Epithelial cell of proximal tubule (primary cell): Measurements from ENCODE around the gene ELP5. TPM values are rescaled to one million over a fixed set of nuclear protein-coding genes. Genes with fewer than 3 reads are reported as not detected.

Experiments used
- DNase-seq: peaks from one replicate; pipeline ENCODE4 v3.0.0-alpha.2; 2011; ENCODE audit warnings: low read depth
- H3K4me3 ChIP-seq: 2 replicates; pipeline ENCODE4 v1.5.1; 2011; ENCODE audit warnings: low read depth, mild to moderate bottlenecking, low read length
- total RNA-seq: library from RNA; depleted of rRNA; stranded (reverse); fragments of >200 nt; gene quantifications from 2 replicates; pipeline ENCODE4 v1.2.3, GENCODE V29; 2015
- TF ChIP-seq, protein P1 (sequence below): conservative IDR thresholded peaks from 2 replicates; pipeline ENCODE4 v1.5.1; 2012; ENCODE audit warnings: low read depth, mild to moderate bottlenecking, low read length

The ELP5 gene
- total RNA-seq, 1 donor from 2014 or later, result 37.0 TPM

GRCh38 chr17:7215652-7216180 lies 36.3 kb upstream of the ELP5 start:
- peak overlapping the region; percentile 65 for H3K4me3 ChIP-seq
- TF ChIP-seq, protein P1, sequence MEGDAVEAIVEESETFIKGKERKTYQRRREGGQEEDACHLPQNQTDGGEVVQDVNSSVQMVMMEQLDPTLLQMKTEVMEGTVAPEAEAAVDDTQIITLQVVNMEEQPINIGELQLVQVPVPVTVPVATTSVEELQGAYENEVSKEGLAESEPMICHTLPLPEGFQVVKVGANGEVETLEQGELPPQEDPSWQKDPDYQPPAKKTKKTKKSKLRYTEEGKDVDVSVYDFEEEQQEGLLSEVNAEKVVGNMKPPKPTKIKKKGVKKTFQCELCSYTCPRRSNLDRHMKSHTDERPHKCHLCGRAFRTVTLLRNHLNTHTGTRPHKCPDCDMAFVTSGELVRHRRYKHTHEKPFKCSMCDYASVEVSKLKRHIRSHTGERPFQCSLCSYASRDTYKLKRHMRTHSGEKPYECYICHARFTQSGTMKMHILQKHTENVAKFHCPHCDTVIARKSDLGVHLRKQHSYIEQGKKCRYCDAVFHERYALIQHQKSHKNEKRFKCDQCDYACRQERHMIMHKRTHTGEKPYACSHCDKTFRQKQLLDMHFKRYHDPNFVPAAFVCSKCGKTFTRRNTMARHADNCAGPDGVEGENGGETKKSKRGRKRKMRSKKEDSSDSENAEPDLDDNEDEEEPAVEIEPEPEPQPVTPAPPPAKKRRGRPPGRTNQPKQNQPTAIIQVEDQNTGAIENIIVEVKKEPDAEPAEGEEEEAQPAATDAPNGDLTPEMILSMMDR, result no peak
- DNase-seq, result no peak

DNA sequence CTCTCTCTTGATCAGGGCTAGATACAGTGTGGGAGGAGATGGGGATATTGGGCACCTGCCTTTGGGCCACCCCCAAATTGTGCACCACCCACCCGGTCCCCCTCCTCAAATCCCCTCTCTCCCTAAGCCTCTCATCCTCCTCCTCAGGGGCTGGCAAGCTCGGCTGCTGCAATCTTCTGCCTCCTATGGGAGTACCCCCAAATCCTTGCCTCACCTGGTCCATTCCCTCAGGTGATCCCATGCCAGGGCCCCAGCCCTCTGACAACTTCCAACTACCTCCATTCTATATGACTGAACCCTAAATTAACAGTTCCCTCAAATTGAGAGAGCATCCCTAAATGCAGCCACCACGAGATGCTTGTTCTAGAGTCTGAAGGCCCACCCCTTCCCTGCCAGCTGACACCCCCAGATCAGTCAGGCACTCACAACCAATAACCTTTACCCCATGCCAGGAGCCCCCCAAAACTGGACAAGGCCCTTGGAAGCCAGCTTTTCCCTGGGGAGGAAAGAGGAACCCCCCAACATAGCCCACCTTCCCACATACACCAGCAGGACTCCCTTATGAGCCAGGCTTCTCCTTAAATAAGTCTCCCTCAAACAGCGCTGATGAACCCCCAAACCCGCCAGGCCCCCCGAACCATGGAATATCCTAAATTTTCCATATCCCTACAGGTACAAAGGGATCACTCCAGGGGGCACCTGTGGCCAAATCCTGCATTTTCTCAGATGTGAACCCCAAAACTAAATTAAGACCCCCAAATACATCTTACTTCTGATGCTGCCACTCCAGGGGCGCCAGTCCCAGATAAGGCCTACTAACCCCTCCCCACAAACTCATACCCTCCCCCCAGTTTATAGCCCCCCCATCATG lies 35.5 kb upstream of the ELP5 start:
- H3K4me3 ChIP-seq, result peak overlapping the region; percentile 65
- DNase-seq, result no peak
- TF ChIP-seq, protein P1, result no peak

DNA sequence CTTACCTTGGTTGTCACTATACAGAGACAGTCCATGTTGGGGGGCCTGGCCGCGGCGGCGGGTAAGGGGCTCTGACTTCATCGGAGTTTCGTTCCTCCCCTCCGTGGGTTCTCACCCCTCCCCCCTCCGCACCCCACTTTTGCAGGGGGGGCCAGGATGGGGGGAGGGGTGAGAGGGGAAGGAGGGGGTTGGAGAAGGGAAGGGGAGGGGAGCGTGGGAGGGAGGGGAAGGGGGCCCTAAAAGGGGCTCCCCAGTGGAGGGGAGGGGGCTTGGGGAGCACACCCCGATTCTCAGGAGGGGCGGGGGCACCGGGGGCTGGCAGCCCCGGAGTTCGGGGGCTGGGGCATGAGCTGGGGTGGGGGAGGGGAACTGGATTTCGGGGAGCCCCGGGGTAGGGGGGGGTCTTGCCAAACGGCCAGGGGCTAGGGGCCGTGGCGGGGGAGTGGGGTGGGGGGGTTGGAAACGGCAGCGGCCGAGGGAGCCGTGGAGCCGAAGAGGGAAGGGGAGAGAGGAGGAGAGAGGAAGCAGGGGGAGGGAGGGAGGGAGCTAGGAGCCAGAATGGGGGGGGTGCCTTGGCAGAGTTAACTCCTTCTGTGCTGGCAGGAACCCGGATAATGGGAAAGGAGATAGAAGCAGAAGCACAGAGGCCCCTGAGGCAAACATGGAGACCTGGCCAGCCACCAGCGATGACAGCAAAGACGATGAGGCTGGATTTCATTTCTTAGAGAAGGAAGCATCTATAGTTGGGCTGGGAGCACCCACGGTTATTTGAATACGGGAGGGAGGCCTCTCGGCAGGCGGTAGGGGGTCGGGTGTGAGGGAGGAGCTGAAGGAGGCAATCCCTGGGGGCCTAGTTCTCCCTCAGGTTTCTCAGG lies 34.7 kb upstream of the ELP5 start:
- no peak for DNase-seq
- TF ChIP-seq, protein P1, result no peak
- peak overlapping the region; percentile 65 for H3K4me3 ChIP-seq

DNA sequence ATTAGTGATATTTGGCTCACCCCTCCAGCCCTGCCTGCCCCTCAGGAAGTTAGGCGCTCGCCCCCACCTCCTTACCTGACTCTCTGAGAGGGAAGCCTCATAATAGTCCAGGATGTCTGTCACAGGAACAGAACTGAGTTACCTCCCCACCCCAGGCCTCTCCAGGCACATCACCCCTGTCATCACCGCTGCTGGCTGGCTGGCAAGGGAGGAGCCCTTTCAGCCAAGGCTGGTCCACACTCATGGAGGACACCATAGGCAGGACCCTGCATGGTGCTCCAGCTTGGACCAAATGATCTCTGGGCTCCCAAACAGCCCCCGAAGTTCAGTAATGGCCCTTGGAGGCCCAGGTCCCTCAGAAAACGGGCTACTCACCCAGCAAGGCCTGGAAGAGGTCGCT lies 33.8 kb upstream of the ELP5 start:
- no peak for DNase-seq
- TF ChIP-seq, protein P1, result no peak
- no peak overlapping the region for H3K4me3 ChIP-seq

DNA sequence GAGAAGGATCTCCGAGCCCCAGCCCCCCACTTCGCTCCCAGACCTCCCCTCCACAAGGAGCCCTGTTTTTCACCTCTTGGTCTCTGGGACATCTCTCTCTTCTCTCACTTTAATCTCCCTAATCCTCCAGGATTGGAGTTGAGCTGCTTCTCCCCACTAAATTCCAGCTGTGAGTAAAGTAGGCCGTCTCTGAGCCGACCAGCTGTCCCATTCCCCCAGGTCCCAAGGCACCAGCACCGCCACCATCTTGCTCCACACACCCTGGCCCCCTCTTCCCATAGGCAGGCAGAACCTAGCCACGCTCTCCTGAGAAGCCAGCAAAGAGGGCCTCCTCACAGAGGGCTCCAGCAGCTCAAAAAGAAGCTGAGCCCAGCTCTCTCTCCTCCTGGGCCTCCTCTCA lies 33.3 kb upstream of the ELP5 start:
- TF ChIP-seq, protein P1, result no peak
- no peak for DNase-seq
- peak overlapping the region; percentile 66 for H3K4me3 ChIP-seq

DNA sequence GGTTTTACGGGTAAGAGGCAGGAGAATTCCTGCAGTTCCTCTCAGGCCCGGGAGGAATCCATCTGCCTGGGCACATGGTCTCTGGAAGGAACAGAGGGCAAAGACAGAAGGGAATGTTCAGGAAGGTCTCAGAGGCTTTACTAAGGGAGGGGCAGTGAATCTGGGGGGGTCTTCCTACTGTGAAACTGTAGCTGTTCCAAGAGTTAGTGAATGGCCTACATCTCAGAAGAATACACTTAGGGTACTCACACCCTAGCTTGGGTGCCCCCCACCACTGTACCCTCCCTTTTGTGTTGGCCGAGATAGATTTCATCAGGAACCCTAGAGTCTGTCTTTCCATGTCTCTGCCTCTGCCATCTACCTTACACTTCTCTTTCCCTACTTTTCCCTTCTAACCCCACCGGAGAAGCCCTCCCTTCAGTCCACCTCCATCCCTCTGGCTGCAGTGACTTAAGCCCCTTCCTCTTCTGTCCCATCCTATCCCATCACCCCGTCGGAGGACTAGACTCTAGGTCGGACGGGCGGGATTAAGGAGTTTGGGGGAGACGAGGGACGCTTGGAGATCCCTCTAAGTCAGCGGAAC lies 32.7 kb upstream of the ELP5 start:
- TF ChIP-seq, protein P1, result no peak
- DNase-seq, result no peak

More for the DNA sequence above, 32.7 kb upstream of the ELP5 start:
- peak overlapping the region; percentile 66 for H3K4me3 ChIP-seq
